DMS114 treated with DMSO at 0.1 percent for 48 hours (cell line): ENCODE measurements around the gene OR52L1.

Experiments used
- DNase-seq: peaks from one replicate; lab custom pipeline; 2025; ENCODE audit not compliant: unreplicated experiment; lab: John Stamatoyannopoulos, UW

Gene OR52L1

DNA sequence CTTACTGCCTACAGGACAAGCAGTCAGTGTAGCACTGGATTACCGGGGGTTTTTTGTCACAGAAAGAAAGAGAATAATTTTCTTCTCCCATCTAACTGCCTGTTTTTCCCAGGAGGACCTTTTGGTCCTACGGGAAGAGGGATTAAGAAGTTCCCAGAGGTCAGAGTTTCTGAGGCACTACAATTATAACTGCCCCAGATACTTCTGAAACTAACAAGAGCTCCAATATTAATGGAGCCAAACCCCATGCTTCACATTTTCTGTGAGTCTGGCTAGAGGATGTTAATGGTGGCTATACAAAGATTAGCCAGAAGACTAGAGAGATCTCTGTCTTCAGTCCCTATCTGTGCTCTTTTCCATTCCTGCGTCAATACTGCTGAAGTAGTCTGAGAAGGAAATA is 44.8 kb downstream of the OR52L1 start, which contains the start of gene OR56A3:
Gene OR56A3, plus strand, starts transcription at position 301 of the 400 bp plus-strand sequence. CDS start 5,096 bp downstream, outside the sequence.
- no peak for DNase-seq

GRCh38 chr11:5940748-5941147 is 46.0 kb downstream of the OR52L1 start:
- DNase-seq, result no peak

DNA sequence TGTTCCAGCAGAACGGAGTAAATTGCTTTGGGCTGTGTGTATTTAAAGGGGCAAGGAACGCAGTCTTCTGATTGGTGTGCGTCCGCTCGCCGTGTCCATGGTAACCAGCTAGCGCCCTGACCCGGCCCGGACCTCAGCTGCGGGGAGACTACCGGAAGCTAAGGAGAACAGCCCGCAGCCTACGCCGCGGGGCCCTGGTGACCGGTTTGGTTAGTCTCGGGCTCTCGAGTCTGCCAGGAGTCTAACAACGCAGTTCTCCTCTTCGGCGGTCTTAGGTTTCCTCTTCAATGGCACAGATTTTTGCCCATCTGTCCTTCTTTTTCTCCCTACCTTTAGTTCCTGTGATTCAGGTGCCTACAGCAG is 48.2 kb downstream of the OR52L1 start:
- no peak for DNase-seq

DNA sequence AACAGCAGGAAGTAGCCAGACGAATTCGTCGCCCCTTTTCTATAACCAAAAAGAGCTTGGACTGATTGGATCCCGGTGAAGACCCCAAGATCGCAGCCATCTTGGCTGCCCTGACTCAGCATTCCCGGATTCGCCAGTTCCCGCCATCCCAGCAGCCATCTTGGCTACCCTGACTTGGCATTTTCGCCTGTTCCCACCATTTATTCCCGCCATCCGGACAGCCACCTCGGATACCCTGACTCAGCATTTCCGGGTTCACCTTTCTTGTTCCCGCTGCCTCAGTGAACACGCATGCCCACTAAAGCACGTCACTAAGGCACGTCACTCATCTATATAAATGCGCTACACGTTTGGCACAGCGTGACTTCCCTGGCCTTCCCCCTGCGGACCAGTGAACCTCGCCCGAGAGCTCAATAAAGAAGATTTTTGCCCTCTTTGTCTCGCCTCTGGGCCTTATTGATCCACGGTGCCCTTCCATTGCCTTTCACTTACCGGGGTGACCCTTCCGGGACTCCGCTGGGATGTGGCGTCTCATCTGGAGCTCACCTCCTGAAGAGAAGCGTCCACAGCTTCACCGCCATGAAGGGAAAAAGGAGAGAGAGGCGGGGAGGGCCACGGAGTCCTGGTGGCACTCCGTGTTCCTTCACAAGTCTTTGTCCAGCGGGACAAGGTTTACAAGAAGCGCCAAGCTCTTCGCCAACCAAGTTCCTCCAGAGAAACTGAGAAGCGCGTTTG is 48.8 kb downstream of the OR52L1 start:
- no peak for DNase-seq
